HG02678 (cell line): ENCODE measurements around the gene SPEF1.
"Not testable (repeated sequence)": the region's sequence is repeated elsewhere in the genome, so short reads cannot be mapped to it uniquely, and the experiment has no call there.

Experiments used
- ATAC-seq: cut with Tn5 transposase; IDR thresholded peaks from one replicate; pipeline ENCODE4 v1.9.1; 2021; ENCODE audit warnings: mild to moderate bottlenecking, moderate library complexity; ENCODE audit not compliant: unreplicated experiment

SPEF1 gene

GRCh38 chr20:3789201-3789600, 8.0 kb upstream of the SPEF1 start:
- ATAC-seq, result not testable (repeated sequence)

GRCh38 chr20:3788685-3789155, 7.5 kb upstream of the SPEF1 start:
- ATAC-seq, result no peak

- no peak for ATAC-seq
Observed at GRCh38 chr20:3787324-3788014, 6.2 kb upstream of the SPEF1 start.

GRCh38 chr20:3786665-3787323, 5.5 kb upstream of the SPEF1 start, which contains the start of gene CENPB:
Gene CENPB (minus strand): TSS chr20:3786740. CDS start chr20:3786483, 257 bp downstream.
- peak; percentile 86 for ATAC-seq

GRCh38 chr20:3786126-3786484, 4.9 kb upstream of the SPEF1 start:
- peak; percentile 30 for ATAC-seq

GRCh38 chr20:3785240-3786125, 4.2 kb upstream of the SPEF1 start:
- ATAC-seq, result no peak

GRCh38 chr20:3784863-3785239, 3.6 kb upstream of the SPEF1 start:
- no peak for ATAC-seq

- ATAC-seq, result no peak
Observed at GRCh38 chr20:3784216-3784853, 3.1 kb upstream of the SPEF1 start.

GRCh38 chr20:3783511-3784195, 2.4 kb upstream of the SPEF1 start:
- ATAC-seq, result no peak

- no peak for ATAC-seq
Observed at GRCh38 chr20:3783068-3783489, 1.8 kb upstream of the SPEF1 start.

GRCh38 chr20:3782597-3782996, 1.3 kb upstream of the SPEF1 start:
- no peak for ATAC-seq

GRCh38 chr20:3778976-3779375, 2.3 kb downstream of the SPEF1 start:
- no peak for ATAC-seq

GRCh38 chr20:3777716-3778629, 3.3 kb downstream of the SPEF1 start:
- ATAC-seq, result no peak

GRCh38 chr20:3777381-3777715, 3.9 kb downstream of the SPEF1 start:
- no peak for ATAC-seq

GRCh38 chr20:3775457-3776108, 5.7 kb downstream of the SPEF1 start:
- ATAC-seq, result no peak

- ATAC-seq, result no peak
Observed at GRCh38 chr20:3771552-3772058, 9.6 kb downstream of the SPEF1 start.

GRCh38 chr20:3768342-3769130, 12.7 kb downstream of the SPEF1 start:
- ATAC-seq, result peak; percentile 31
